ENCODE results near the gene ZNF83. TPM values are rescaled to one million over a fixed set of nuclear protein-coding genes. Genes with fewer than 3 reads are reported as not detected.
A peak's percentile ranks its signal among the peaks of the same experiment; 100 is the strongest.
"Not testable (repeated sequence)": the region's sequence is repeated elsewhere in the genome, so short reads cannot be mapped to it uniquely, and the experiment has no call there.

Gene ZNF83
- 14.0 and 19.4 TPM in 2 replicates for total RNA-seq (2014; rRNA removed; shearing (Covaris generic))

GRCh38 chr19:52637718-52638585 lies at the start of gene ZNF83:
Gene ZNF83 (minus strand): TSS chr19:52638355.
- in situ Hi-C loops (cut with HindIII; ENCODE audit: low sequenced_read_pairs) = no loop called here
- DNase-seq (ENCODE audit: low spot score) = peak; percentile 91

- in situ Hi-C loops (cut with HindIII; ENCODE audit: low sequenced_read_pairs) = no loop called here
- no peak for DNase-seq (ENCODE audit: low spot score)
Observed at GRCh38 chr19:52687684-52688083, 49.5 kb upstream of the ZNF83 start.

- in situ Hi-C loops (cut with HindIII; ENCODE audit: low sequenced_read_pairs) = no loop called here
- DNase-seq (ENCODE audit: low spot score) = no peak
Observed at GRCh38 chr19:52685811-52686210, 47.7 kb upstream of the ZNF83 start.

GRCh38 chr19:52681216-52681615 lies 43.1 kb upstream of the ZNF83 start:
- DNase-seq (ENCODE audit: low spot score); in situ Hi-C loops (cut with HindIII; ENCODE audit: low sequenced_read_pairs): not testable (repeated sequence)

- in situ Hi-C loops (cut with HindIII; ENCODE audit: low sequenced_read_pairs) = no loop called here
- DNase-seq (ENCODE audit: low spot score) = no peak
Observed at GRCh38 chr19:52679598-52679997, 41.4 kb upstream of the ZNF83 start.

- DNase-seq (ENCODE audit: low spot score); in situ Hi-C loops (cut with HindIII; ENCODE audit: low sequenced_read_pairs): not testable (repeated sequence)
Observed at GRCh38 chr19:52675239-52675638, 37.1 kb upstream of the ZNF83 start.

- no peak for DNase-seq (ENCODE audit: low spot score)
- in situ Hi-C loops (cut with HindIII; ENCODE audit: low sequenced_read_pairs) = no loop called here
Observed at GRCh38 chr19:52673014-52673413, 34.9 kb upstream of the ZNF83 start.

- in situ Hi-C loops (cut with HindIII; ENCODE audit: low sequenced_read_pairs) = no loop called here
- DNase-seq (ENCODE audit: low spot score) = no peak
Observed at GRCh38 chr19:52670046-52670445, 31.9 kb upstream of the ZNF83 start.

GRCh38 chr19:52669586-52669985 lies 31.4 kb upstream of the ZNF83 start:
- in situ Hi-C loops (cut with HindIII; ENCODE audit: low sequenced_read_pairs) = no loop called here

GRCh38 chr19:52667972-52668371 lies 29.8 kb upstream of the ZNF83 start:
- no peak for DNase-seq (ENCODE audit: low spot score)
- in situ Hi-C loops (cut with HindIII; ENCODE audit: low sequenced_read_pairs) = no loop called here

More at GRCh38 chr19:52669586-52669985, 31.4 kb upstream of the ZNF83 start:
- DNase-seq (ENCODE audit: low spot score) = no peak

GRCh38 chr19:52666506-52666905 lies 28.4 kb upstream of the ZNF83 start:
- in situ Hi-C loops (cut with HindIII; ENCODE audit: low sequenced_read_pairs) = no loop called here

GRCh38 chr19:52665529-52665928 lies 27.4 kb upstream of the ZNF83 start:
- DNase-seq (ENCODE audit: low spot score) = no peak
- in situ Hi-C loops (cut with HindIII; ENCODE audit: low sequenced_read_pairs) = no loop called here

More at GRCh38 chr19:52666506-52666905, 28.4 kb upstream of the ZNF83 start:
- DNase-seq (ENCODE audit: low spot score) = no peak

- in situ Hi-C loops (cut with HindIII; ENCODE audit: low sequenced_read_pairs) = no loop called here
Observed at GRCh38 chr19:52665027-52665426, 26.9 kb upstream of the ZNF83 start.

GRCh38 chr19:52664461-52664860 lies 26.3 kb upstream of the ZNF83 start:
- DNase-seq (ENCODE audit: low spot score) = peak; percentile 41
- in situ Hi-C loops (cut with HindIII; ENCODE audit: low sequenced_read_pairs) = no loop called here

More at GRCh38 chr19:52665027-52665426, 26.9 kb upstream of the ZNF83 start:
- DNase-seq (ENCODE audit: low spot score) = no peak

GRCh38 chr19:52662631-52663030 lies 24.5 kb upstream of the ZNF83 start:
- DNase-seq (ENCODE audit: low spot score) = no peak

GRCh38 chr19:52660981-52661380 lies 22.8 kb upstream of the ZNF83 start:
- in situ Hi-C loops (cut with HindIII; ENCODE audit: low sequenced_read_pairs) = no loop called here
- no peak for DNase-seq (ENCODE audit: low spot score)

More at GRCh38 chr19:52662631-52663030, 24.5 kb upstream of the ZNF83 start:
- in situ Hi-C loops (cut with HindIII; ENCODE audit: low sequenced_read_pairs) = no loop called here

GRCh38 chr19:52659013-52659412 lies 20.9 kb upstream of the ZNF83 start:
- no peak for DNase-seq (ENCODE audit: low spot score)
- in situ Hi-C loops (cut with HindIII; ENCODE audit: low sequenced_read_pairs) = no loop called here

GRCh38 chr19:52658595-52658994 lies 20.4 kb upstream of the ZNF83 start:
- in situ Hi-C loops (cut with HindIII; ENCODE audit: low sequenced_read_pairs) = no loop called here

GRCh38 chr19:52653161-52653560 lies 15.0 kb upstream of the ZNF83 start:
- DNase-seq (ENCODE audit: low spot score) = no peak
- in situ Hi-C loops (cut with HindIII; ENCODE audit: low sequenced_read_pairs) = no loop called here

More at GRCh38 chr19:52658595-52658994, 20.4 kb upstream of the ZNF83 start:
- no peak for DNase-seq (ENCODE audit: low spot score)

- in situ Hi-C loops (cut with HindIII; ENCODE audit: low sequenced_read_pairs) = no loop called here
- DNase-seq (ENCODE audit: low spot score) = no peak
Observed at GRCh38 chr19:52651956-52652355, 13.8 kb upstream of the ZNF83 start.
